GM12874 (cell line): ENCODE data around the gene TMEM179.

Experiments
- TF ChIP-seq, protein P1 (sequence below): IDR thresholded peaks from 2 replicates; pipeline ENCODE4 v1.5.1; 2011; ENCODE audit warnings: low read depth, mild to moderate bottlenecking, control low read depth, low read length, moderate library complexity; ENCODE audit not compliant: insufficient read depth

TMEM179 gene

DNA sequence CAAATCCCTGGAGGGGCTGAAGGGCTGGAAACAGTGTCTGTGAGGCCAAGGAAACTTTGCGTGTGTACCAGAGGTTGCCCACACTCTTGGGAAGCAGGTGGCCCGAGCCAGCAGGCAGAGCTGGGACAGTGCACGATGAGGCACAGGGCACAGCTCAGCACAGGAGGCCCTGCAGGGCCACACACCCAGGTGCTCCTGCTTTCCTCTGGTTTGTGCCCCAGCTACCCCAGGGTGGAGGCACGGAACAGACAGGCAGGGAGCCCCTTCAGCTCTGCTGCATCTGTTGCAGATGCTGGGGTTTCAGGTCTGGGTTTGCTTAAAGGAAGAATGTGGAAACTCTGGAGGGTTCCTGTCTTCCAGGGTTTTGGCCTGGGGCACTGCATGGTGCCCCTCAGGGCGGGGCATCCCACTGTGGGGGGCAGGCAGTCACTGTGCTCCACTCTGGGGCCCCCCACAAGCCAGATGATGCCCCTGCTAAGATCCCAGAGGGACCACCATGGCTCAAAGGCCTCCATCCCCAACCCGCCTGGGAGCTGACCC, 8.6 kb downstream of the TMEM179 start:
- TF ChIP-seq, protein P1, sequence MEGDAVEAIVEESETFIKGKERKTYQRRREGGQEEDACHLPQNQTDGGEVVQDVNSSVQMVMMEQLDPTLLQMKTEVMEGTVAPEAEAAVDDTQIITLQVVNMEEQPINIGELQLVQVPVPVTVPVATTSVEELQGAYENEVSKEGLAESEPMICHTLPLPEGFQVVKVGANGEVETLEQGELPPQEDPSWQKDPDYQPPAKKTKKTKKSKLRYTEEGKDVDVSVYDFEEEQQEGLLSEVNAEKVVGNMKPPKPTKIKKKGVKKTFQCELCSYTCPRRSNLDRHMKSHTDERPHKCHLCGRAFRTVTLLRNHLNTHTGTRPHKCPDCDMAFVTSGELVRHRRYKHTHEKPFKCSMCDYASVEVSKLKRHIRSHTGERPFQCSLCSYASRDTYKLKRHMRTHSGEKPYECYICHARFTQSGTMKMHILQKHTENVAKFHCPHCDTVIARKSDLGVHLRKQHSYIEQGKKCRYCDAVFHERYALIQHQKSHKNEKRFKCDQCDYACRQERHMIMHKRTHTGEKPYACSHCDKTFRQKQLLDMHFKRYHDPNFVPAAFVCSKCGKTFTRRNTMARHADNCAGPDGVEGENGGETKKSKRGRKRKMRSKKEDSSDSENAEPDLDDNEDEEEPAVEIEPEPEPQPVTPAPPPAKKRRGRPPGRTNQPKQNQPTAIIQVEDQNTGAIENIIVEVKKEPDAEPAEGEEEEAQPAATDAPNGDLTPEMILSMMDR, result no peak

DNA sequence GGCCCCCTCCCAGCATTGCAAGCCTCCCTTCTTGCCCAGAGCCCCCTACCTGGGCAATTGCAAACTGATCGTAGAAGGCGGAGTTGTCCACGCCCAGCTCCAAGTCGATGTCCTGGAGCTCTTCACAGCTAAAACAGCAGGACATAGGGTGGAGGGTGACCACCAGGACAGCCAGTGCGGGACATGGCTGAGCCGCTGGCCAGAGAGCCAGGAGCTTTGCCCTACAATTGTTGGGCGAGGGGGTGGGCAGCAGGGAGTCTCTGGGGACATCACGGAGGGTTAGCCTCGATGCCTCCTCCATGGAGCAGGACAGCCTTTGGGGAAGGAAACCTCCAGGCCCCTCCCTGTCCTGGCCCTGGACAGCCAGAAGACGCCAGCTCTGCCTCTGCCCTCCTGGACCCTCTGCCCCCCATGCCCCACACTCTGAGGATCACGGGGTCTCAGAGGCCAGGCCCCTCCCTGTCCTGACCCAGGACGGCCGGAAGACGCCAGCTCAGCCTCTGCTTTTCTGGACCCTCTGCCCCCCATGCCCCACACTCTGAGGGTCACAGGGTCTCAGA, 9.4 kb downstream of the TMEM179 start:
- TF ChIP-seq, protein P1, result no peak

DNA sequence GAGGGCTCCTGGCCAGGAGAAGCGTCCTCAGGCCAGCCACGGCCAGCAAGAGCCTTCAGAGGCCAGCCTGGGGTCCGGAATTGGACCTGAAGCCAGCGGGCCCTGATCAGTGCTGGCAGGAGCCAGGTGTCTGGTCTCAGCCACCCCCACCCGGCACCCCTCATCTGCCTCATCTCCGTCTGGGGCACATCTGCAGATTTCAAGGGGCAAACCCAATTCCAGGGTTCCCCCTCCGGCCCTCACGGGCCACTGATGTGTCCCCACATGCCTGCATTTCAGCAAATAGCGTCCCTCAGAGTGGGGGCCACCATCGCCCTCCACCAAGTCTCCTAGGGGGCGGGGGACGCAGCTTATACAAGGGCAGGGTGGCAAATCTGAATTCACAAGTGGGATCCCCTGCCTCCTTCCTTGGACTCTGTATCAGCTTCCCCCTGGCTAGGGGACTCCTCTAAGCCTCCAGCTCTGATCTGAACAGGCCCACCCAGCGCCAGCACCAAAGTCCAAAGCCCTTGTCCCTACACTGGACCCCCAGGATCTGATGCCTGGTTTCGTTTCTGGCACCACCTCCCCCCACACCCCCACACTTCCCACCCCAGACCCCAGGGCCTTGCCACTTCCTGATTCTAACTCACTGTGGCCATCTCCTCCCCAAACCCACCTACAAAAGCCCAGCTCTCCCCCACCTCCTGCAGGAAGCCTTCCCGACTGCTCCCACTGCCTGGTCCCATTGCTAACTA, 10.1 kb downstream of the TMEM179 start:
- TF ChIP-seq, protein P1, result no peak

DNA sequence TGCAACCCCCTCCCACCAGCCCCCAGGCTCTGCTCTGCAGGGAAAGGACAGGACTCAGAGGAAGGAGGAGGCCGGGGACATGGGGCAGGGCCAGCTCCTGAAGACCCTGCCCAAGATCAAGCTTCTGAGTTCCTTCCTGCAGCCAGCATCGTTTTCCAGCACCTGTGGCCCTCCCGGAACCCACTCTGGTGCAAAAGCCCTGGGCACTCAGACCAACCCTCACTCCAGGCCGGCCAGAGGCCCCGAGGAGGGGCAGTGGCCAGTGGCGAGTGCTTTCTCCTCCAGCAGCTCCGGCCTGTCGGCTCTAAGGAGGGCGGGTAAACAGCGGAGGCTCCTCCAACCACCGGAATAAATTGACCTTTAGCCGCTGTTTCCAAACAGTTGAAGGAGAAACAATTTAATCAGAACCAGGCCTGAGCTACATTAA, 10.8 kb downstream of the TMEM179 start:
- TF ChIP-seq, protein P1, result no peak

DNA sequence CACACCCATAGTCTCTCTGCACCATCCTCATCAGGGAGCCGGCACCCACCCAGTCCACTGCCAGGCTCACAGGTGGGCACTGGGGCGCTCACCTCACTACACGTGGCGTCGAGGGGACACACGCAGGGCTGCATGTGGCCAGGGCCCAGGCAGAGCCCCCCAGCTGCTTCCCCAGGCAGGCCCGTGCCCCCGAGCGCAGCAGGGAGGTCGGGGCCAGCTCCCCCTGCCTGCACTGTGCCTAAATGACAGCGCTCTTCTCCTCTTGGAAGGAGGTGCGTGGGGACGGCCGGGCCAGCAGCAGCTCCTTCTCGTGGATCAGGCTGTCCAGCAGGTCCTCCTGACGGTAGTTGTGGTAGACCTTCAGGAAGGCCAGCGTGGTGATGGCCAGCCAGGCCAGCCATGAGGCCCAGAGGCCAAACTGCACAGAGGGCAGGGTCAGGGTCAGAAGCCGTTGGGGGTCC, 11.3 kb downstream of the TMEM179 start:
- TF ChIP-seq, protein P1, result no peak

DNA sequence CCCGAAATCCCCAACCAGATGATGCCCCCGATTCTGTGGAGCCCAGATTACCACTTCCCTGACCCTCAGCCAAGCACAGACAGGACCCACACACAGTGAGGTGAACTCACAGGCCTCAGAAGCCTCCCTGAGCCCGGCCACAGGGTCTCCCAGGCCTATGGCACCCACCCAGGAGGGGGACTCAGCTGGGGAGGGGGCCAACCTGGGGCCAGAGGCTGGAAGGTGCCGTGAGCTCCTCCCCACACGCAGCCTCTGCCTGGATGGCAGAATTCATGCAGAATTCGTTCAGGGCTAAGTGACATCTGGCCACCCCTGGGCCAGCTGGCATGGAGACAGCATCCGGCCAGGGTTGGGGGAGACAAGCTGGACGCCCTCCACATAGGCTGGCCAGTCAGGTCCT, 11.8 kb downstream of the TMEM179 start:
- TF ChIP-seq, protein P1, result no peak

DNA sequence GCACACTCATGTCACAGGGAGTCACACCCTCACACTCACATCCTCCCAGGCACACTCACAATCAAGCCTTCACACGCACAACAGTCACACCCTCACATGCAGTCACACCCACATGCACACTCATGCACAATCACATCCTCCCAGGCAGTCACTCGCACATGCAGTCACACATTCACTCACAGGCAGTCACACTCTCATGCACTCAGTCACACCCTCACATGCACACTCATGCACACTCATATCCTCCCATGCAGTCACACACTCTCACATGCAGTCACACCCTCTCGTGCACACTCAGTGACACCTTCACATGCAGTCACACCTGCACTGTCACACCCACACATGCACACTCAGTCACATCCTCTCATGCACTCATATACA, 12.3 kb downstream of the TMEM179 start:
- TF ChIP-seq, protein P1, result no peak
